22Rv1 (cell line): ENCODE measurements around the gene DMAC1.

Experiments used
- H3K27ac ChIP-seq: fragments of 450-650 bp; 2 replicates; pipeline ENCODE4 v1.5.1; 2017
- CTCF ChIP-seq: fragments of 450-650 bp; IDR thresholded peaks from 2 replicates; pipeline ENCODE4 v1.5.1; 2017; ENCODE audit warnings: mild to moderate bottlenecking
- ZFX ChIP-seq: fragments of 450-650 bp; IDR thresholded peaks from 2 replicates; pipeline ENCODE4 v1.6.1; 2017; ENCODE audit warnings: antibody characterized with exemption, borderline replicate concordance

DMAC1 gene

GRCh38 chr9:7799234-7799943 lies at the start of gene DMAC1:
Gene DMAC1 (minus strand): TSS chr9:7799778. CDS start chr9:7799734, 44 bp downstream.
- TF ChIP-seq ZFX (no peak), CTCF (no peak)
- peak within 1 kb of the TSS; percentile 68 for H3K27ac ChIP-seq

GRCh38 chr9:7849362-7849761 lies 49.8 kb upstream of the DMAC1 start:
- no peak for TF ChIP-seq ZFX
- no peak for TF ChIP-seq CTCF
- no peak overlapping the region for H3K27ac ChIP-seq

- TF ChIP-seq ZFX (no peak), CTCF (no peak)
- H3K27ac ChIP-seq, result no peak overlapping the region
Observed at GRCh38 chr9:7848498-7848897, 48.9 kb upstream of the DMAC1 start.

- no peak for TF ChIP-seq ZFX
- peak; percentile 59 for TF ChIP-seq CTCF
- H3K27ac ChIP-seq, result no peak overlapping the region
Observed at GRCh38 chr9:7844242-7844641, 44.7 kb upstream of the DMAC1 start.

GRCh38 chr9:7841831-7842230 lies 42.3 kb upstream of the DMAC1 start:
- H3K27ac ChIP-seq, result no peak overlapping the region
- TF ChIP-seq CTCF (no peak), ZFX (no peak)

- H3K27ac ChIP-seq, result no peak overlapping the region
- TF ChIP-seq ZFX, result no peak
- no peak for TF ChIP-seq CTCF
Observed at GRCh38 chr9:7834531-7834930, 35.0 kb upstream of the DMAC1 start.

- TF ChIP-seq ZFX, result no peak
- TF ChIP-seq CTCF, result no peak
- no peak overlapping the region for H3K27ac ChIP-seq
Observed at GRCh38 chr9:7828334-7828733, 28.8 kb upstream of the DMAC1 start.
